Lung (tissue), 12 donors: ENCODE data around the gene UBE2J1. TPM values are rescaled to one million over a fixed set of nuclear protein-coding genes. Genes with fewer than 3 reads are reported as not detected.
"Not testable (repeated sequence)": the region's sequence is repeated elsewhere in the genome, so short reads cannot be mapped to it uniquely, and the experiment has no call there.

Experiments
- ATAC-seq: fragments of 200-7000 bp; cut with Tn5 transposase; one replicate; pipeline ENCODE4 v1.9.1; 2020; ENCODE audit warnings: moderate number of reproducible peaks; ENCODE audit not compliant: insufficient read depth, low FRiP score
- DNase-seq, 3 donors: peaks; one replicate each; pipeline ENCODE4 v3.0.0-alpha.2; 2013 to 2017
- H3K27ac ChIP-seq, 2 donors: one replicate each; pipeline ENCODE4 v1.5.1; 2013; ENCODE audit warnings: mild to moderate bottlenecking in 2 of 2, moderate library complexity in 2 of 2, control low read depth in 1 of 2, inconsistent platforms in 1 of 2, low read depth in 1 of 2, low read length in 1 of 2
- H3K27me3 ChIP-seq, 3 donors: one replicate each; pipeline ENCODE4 v1.5.1; 2013; ENCODE audit warnings: low read length in 2 of 3; ENCODE audit not compliant: control insufficient read depth in 3 of 3, insufficient read depth in 3 of 3
- H3K36me3 ChIP-seq, 4 donors: one replicate each; pipeline ENCODE4 v1.5.1; 2013; ENCODE audit warnings: low read length in 4 of 4, mild to moderate bottlenecking in 1 of 4, moderate library complexity in 1 of 4; ENCODE audit not compliant: control insufficient read depth in 4 of 4, insufficient read depth in 4 of 4
- H3K4me1 ChIP-seq, 5 donors: one replicate each; pipeline ENCODE4 v1.5.1; 2013; ENCODE audit warnings: low read length in 5 of 5, mild to moderate bottlenecking in 2 of 5, moderate library complexity in 1 of 5; ENCODE audit not compliant: control insufficient read depth in 5 of 5, insufficient read depth in 5 of 5
- H3K4me3 ChIP-seq: one replicate; pipeline ENCODE4 v1.5.1; 2013; ENCODE audit warnings: mild to moderate bottlenecking, control low read depth, moderate library complexity
- H3K9ac ChIP-seq, 2 donors: one replicate each; pipeline ENCODE4 v1.5.1; 2013; ENCODE audit warnings: low read length in 2 of 2, control low read depth in 1 of 2; ENCODE audit not compliant: insufficient read depth in 1 of 2
- H3K9me3 ChIP-seq, 4 donors: one replicate each; pipeline ENCODE4 v1.5.1; 2013; ENCODE audit warnings: low read length in 3 of 4, mild to moderate bottlenecking in 1 of 4, moderate library complexity in 1 of 4; ENCODE audit not compliant: control insufficient read depth in 4 of 4, insufficient read depth in 3 of 4
- WGBS, 2 donors: extraction: QIAGEN DNeasy Blood & Tissue Kit; methylation state at CpG; one replicate each; pipeline ENCODE4 v1.1.7; 2013; 5-methylcytosine and 5-hydroxymethylcytosine counted together
- polyA plus RNA-seq, 2 donors: library from polyadenylated mRNA; stranded (reverse); fragments of 200-250 nt; gene quantifications; one replicate each; pipeline ENCODE4 v1.2.1, GENCODE V29; 2013
- total RNA-seq, 2 donors: library from RNA; depleted of rRNA in 1 of 2; stranded (reverse); fragments of >200 nt in 1 of 2; gene quantifications; one replicate each; pipeline ENCODE4 v1.2.1, GENCODE V29; 2014 to 2021
- TF ChIP-seq, protein P1 (sequence below): IDR thresholded peaks from 2 replicates; pipeline ENCODE4 v1.5.1; 2012; ENCODE audit warnings: mild to moderate bottlenecking; ENCODE audit errors: control extremely low read depth, extremely low read depth
- donor health status: control.
- donor health status: control.
- donor health status: Bipolar disorder and iron deficiency.
- donor health status: healthy.
- donor health status: DM: yes; HTN: yes; CAD: no.

The UBE2J1 gene
- total and polyA plus RNA-seq, 4 donors, result 24.3 to 51.0 (median 41.5) TPM

DNA sequence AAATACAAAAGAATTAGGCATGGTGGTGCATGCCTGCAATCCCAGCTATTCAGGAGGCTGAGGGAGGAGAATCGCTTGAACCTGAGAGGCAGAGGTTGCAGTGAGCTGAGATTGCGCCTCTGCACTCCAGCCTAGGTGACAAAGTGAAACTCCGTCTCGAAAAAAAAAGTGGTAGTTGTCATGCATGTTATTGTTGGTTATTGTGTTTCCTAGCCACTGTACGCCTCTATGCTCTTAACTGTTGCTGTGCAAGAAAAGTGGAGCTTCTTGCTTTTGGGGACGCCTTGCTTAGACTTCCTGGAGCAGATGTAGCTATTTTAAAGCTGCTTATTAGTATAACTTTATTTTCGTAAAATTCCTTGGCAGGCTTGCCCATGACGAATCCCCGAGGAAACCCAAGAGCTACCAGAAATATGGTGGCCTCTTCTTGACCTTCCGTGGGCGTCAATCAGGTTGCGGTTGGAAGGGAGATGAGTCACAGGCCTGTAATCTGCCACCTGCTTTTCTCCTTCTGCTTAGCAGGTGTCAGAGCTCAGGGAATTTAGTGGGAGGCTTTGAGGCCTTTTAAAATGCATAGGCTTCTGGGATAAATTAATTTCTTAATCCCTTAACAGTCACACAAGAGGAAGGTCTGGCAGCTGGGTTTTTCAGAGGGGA lies 54.7 kb downstream of the UBE2J1 start:
- no peak overlapping the region for H3K9ac ChIP-seq

DNA sequence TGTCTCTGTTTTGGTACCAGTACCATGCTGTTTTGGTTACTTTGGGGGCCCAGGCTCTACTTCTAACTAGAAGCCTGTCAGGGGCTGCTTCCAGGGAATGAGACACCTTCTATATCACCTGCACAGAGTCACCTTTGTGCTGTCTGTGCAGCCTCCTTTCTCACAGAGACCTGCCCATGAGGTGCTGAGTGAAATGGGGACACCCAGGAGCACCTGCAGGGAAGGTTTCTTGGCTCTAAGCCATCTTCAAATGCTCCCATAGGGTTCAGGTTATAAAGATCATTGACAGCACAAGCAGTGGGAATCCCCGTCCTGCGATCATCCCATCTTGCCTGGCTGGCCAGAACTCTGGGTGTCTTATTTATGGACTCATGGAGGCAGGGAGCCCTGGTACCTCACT lies 56.5 kb downstream of the UBE2J1 start:
- peaks cover 0 to 6% (median 0%) of the 10 kb centered on the region in 5 donors for H3K4me1 ChIP-seq
- WGBS, 2 donors, result 94 to 97% methylated on average over 2 of the region's 2 CpGs
- H3K27ac ChIP-seq, result no peak overlapping the region
- H3K36me3 ChIP-seq, result no peaks in the 10 kb centered on the region
- no peaks in the 10 kb centered on the region for H3K9me3 ChIP-seq
- H3K4me3 ChIP-seq, result no peak overlapping the region
- ATAC-seq, result no peak
- no peak for DNase-seq
- H3K27me3 ChIP-seq, result no peaks in the 10 kb centered on the region
- H3K9ac ChIP-seq, result no peak overlapping the region
- TF ChIP-seq, protein P1, sequence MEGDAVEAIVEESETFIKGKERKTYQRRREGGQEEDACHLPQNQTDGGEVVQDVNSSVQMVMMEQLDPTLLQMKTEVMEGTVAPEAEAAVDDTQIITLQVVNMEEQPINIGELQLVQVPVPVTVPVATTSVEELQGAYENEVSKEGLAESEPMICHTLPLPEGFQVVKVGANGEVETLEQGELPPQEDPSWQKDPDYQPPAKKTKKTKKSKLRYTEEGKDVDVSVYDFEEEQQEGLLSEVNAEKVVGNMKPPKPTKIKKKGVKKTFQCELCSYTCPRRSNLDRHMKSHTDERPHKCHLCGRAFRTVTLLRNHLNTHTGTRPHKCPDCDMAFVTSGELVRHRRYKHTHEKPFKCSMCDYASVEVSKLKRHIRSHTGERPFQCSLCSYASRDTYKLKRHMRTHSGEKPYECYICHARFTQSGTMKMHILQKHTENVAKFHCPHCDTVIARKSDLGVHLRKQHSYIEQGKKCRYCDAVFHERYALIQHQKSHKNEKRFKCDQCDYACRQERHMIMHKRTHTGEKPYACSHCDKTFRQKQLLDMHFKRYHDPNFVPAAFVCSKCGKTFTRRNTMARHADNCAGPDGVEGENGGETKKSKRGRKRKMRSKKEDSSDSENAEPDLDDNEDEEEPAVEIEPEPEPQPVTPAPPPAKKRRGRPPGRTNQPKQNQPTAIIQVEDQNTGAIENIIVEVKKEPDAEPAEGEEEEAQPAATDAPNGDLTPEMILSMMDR, result no peak

More for the DNA sequence above, 54.7 kb downstream of the UBE2J1 start:
- Histone ChIP-seq H3K9me3 (peaks cover 0 to 5% (median 0%) of the 10 kb centered on the region in 4 donors), H3K27ac (no peak overlapping the region), H3K4me1 (peaks cover 0 to 6% (median 0%) of the 10 kb centered on the region in 5 donors), H3K27me3 (no peaks in the 10 kb centered on the region), H3K36me3 (no peaks in the 10 kb centered on the region), H3K4me3 (no peak overlapping the region)
- 22 to 43% methylated on average over 12 of the region's 12 CpGs for WGBS, 2 donors
- ATAC-seq, result peak; percentile 78
- TF ChIP-seq, protein P1, result no peak
- DNase-seq, result peak in 1 of 3 donors; percentile 19

DNA sequence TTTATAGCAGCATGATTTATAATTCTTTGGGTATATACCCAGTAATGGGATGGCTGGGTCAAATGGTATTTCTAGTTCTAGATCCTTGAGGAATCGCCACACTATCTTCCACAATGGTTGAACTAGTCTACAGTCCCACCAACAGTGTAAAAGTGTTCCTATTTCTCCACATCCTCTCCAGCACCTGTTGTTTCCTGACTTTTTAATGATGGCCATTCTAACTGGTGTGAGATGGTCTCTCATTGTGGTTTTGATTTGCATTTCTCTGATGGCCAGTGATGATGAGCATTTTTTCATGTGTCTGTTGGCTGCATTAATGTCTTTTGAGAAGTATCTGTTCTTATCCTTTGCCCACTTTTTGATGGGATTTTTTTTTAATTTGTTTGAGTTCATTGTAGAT lies 57.4 kb downstream of the UBE2J1 start:
- H3K27ac ChIP-seq, H3K4me3 ChIP-seq: not testable (repeated sequence)

DNA sequence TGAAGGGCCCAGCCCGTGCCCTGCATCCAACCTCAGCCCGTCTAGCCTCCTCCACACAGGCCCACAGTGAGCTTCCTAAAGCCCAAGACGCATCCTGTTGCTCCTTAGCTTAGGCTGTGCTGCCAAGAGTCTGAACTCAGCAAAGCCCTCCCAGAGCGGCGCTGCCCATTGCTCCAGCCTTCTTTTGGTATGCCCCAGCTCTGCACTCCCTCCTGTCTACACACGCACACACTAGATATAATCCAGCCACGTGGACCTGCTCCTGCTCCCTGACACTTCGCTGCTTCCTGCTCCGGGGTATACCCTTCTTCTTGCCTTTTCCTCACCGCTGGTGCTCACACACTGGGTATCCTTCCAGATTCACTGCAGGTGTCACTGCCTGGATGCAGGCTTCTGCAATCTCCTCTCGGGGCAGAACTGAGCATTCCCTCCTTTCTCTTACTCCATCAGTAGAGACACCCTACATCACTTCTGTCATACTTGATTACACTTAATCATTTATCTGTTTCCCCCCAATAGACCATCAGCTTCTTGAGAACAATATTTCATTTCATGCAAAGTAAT lies 61.2 kb downstream of the UBE2J1 start:
- TF ChIP-seq, protein P1, result no peak
- H3K9ac ChIP-seq, result no peak overlapping the region
- ATAC-seq (no peak), DNase-seq (no peak)
- no peak overlapping the region for H3K4me3 ChIP-seq
- H3K27me3 ChIP-seq, result no peaks in the 10 kb centered on the region
- H3K36me3 ChIP-seq, result no peaks in the 10 kb centered on the region
- no peak overlapping the region for H3K27ac ChIP-seq
- H3K4me1 ChIP-seq, result peaks cover 0 to 1% (median 0%) of the 10 kb centered on the region in 5 donors
- H3K9me3 ChIP-seq, result no peaks in the 10 kb centered on the region
- 90 to 91% methylated on average over 11 of the region's 11 CpGs for WGBS, 2 donors

More for the DNA sequence above, 57.4 kb downstream of the UBE2J1 start:
- DNase-seq, H3K4me1 ChIP-seq, ATAC-seq, H3K27me3 ChIP-seq, H3K9ac ChIP-seq, H3K36me3 ChIP-seq, H3K9me3 ChIP-seq: not testable (repeated sequence)
- WGBS, 2 donors, result 82 to 86% methylated on average over 1 of the region's 1 CpG
